ENCODE results near the gene CHIT1. TPM values are rescaled to one million over a fixed set of nuclear protein-coding genes. Genes with fewer than 3 reads are reported as not detected.

The CHIT1 gene
- total RNA-seq, 1 experiment from 2014 or later: not detected

DNA sequence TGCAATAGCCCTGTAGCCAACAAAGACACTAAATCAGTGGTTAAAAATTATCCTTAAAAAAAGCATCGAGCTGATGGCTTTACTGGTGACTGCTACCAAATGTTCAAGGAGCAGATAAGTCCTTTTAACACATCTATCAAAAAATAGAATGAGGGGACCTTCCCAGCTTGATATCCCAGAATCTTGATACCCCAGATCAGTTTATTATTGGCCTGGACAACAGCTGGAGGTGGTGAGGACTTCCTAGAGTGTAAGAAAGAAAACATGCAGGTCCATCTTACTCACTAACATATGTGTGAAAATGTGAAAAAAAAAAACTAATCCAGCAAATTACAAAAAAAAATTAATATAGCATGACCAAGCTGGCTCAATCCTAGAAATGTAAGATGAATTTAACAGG lies 21.3 kb downstream of the CHIT1 start:
- intact Hi-C loops (cut with micrococcal nuclease): no loop called here
- RAD21 ChIA-PET (ENCODE audit: low non-redundant PET in 1 of 2, low total read pairs in 2 of 2, uncharacterized antibody in 2 of 2, unreplicated experiment in 2 of 2): interaction anchor here in 1 of 2 experiments (1.4 kb wide), 1 partner anchor 42 kb away, joined by 3 read pairs; no protein-coding TSS in a partner anchor
- Histone ChIP-seq H3K27ac (ENCODE audit: low read depth, low read length) (no peak overlapping the region), H3K9ac (ENCODE audit: low read length) (no peak overlapping the region), H3K9me3 (ENCODE audit: control insufficient read depth in 1 of 2, insufficient read depth in 1 of 2, low read depth in 1 of 2, low read length in 2 of 2) (no peaks in the 10 kb centered on the region), H3K4me3 (replicated peaks in 1 of 2; ENCODE audit: low read depth in 1 of 2, low read length in 2 of 2) (no peak overlapping the region), H2AFZ (ENCODE audit: low read depth, low read length, poor library complexity, severe bottlenecking) (no peak overlapping the region), H3K4me1 (ENCODE audit: control insufficient read depth in 1 of 2, insufficient read depth in 2 of 2, low read length in 2 of 2) (no peaks in the 10 kb centered on the region), H3K9me2 (ENCODE audit: insufficient read depth) (no peaks in the 10 kb centered on the region), H3K79me2 (ENCODE audit: insufficient read depth, low read length) (no peaks in the 10 kb centered on the region), H4K20me1 (ENCODE audit: insufficient read depth) (no peaks in the 10 kb centered on the region), H3K36me3 (ENCODE audit: control insufficient read depth in 1 of 2, insufficient read depth in 2 of 2, low read length in 2 of 2) (no peaks in the 10 kb centered on the region), H3K4me2 (ENCODE audit: low read length) (no peak overlapping the region), H3K27me3 (ENCODE audit: insufficient read depth, low read length) (no peaks in the 10 kb centered on the region)
- no TSS peak for BruUV-seq (replicated peaks)
- CTCF ChIA-PET: interaction anchor here (1.0 to 2.1 kb wide), 2 partner anchors 8 to 169 kb away, joined by 5 to 7 read pairs; no protein-coding TSS in a partner anchor
- no peak for ATAC-seq
- TF ChIP-seq POLR2AphosphoS5 (IDR thresholded peaks at IDR 0.05; ENCODE audit: low read depth, low read length) (no peak), TCF7L2 (IDR thresholded peaks at IDR 0.05; ENCODE audit: borderline replicate concordance, extremely low read depth, insufficient read depth, insufficient read length) (no peak), SIN3A (IDR thresholded peaks at IDR 0.05; ENCODE audit: low read depth) (no peak), JUND (IDR thresholded peaks at IDR 0.05) (no peak), EZH2phosphoT487 (IDR thresholded peaks at IDR 0.05; ENCODE audit: borderline replicate concordance) (no peak), ZNF274 (IDR thresholded peaks at IDR 0.05; ENCODE audit: low read depth, low read length) (no peak), YY1 (IDR thresholded peaks at IDR 0.05; ENCODE audit: extremely low read depth, insufficient replicate concordance, low read depth, low read length) (no peak), CEBPB (IDR thresholded peaks at IDR 0.05; ENCODE audit: low read depth) (no peak), SRF (IDR thresholded peaks at IDR 0.05; ENCODE audit: low read depth) (no peak), ATF3 (IDR thresholded peaks at IDR 0.05) (no peak), FOSL1 (IDR thresholded peaks at IDR 0.05; ENCODE audit: low read depth) (no peak), RAD21 (IDR thresholded peaks at IDR 0.05; ENCODE audit: low read depth) (no peak), POLR2A (IDR thresholded peaks at IDR 0.05; ENCODE audit: borderline replicate concordance, extremely low read depth, insufficient read depth, insufficient read length) (no peak)
- TF ChIP-seq, protein P1, sequence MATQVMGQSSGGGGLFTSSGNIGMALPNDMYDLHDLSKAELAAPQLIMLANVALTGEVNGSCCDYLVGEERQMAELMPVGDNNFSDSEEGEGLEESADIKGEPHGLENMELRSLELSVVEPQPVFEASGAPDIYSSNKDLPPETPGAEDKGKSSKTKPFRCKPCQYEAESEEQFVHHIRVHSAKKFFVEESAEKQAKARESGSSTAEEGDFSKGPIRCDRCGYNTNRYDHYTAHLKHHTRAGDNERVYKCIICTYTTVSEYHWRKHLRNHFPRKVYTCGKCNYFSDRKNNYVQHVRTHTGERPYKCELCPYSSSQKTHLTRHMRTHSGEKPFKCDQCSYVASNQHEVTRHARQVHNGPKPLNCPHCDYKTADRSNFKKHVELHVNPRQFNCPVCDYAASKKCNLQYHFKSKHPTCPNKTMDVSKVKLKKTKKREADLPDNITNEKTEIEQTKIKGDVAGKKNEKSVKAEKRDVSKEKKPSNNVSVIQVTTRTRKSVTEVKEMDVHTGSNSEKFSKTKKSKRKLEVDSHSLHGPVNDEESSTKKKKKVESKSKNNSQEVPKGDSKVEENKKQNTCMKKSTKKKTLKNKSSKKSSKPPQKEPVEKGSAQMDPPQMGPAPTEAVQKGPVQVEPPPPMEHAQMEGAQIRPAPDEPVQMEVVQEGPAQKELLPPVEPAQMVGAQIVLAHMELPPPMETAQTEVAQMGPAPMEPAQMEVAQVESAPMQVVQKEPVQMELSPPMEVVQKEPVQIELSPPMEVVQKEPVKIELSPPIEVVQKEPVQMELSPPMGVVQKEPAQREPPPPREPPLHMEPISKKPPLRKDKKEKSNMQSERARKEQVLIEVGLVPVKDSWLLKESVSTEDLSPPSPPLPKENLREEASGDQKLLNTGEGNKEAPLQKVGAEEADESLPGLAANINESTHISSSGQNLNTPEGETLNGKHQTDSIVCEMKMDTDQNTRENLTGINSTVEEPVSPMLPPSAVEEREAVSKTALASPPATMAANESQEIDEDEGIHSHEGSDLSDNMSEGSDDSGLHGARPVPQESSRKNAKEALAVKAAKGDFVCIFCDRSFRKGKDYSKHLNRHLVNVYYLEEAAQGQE (IDR thresholded peaks at IDR 0.05; ENCODE audit: low read depth): no peak
- POLR2A ChIA-PET: no interaction called here
- DNase-seq (ENCODE audit: low read depth, low spot score): no peak

All from HCT116 (cell line).